ENCODE data around the gene TAL1. TPM values are rescaled to one million over a fixed set of nuclear protein-coding genes. Genes with fewer than 3 reads are reported as not detected.
"Not testable (repeated sequence)": the region's sequence is repeated elsewhere in the genome, so short reads cannot be mapped to it uniquely, and the experiment has no call there.

TAL1 gene
- total and polyA plus RNA-seq, 2 experiments from 2014 or later = not detected

GRCh38 chr1:47276850-47277249 lies 44.8 kb upstream of the TAL1 start:
- Mint-ChIP-seq H3K4me1 (no peaks in the 10 kb centered on the region), H3K27me3 (ENCODE audit: insufficient read depth, low read depth, poor library complexity) (no peaks in the 10 kb centered on the region), H3K4me3 (no peak overlapping the region), H3K36me3 (ENCODE audit: low read depth) (peaks cover 39% of the 10 kb centered on the region), H3K9me3 (no peaks in the 10 kb centered on the region), H3K27ac (no peak overlapping the region)
- DNase-seq (ENCODE audit: low spot score) (no peak), ATAC-seq (no peak)
- H3K36me3 ChIP-seq (ENCODE audit: insufficient read depth) = peaks cover 46% of the 10 kb centered on the region
- no peak overlapping the region for H3K27ac ChIP-seq (ENCODE audit: low read depth)
- no peaks in the 10 kb centered on the region for H3K27me3 ChIP-seq (ENCODE audit: insufficient read depth)
- H3K4me3 ChIP-seq = no peak overlapping the region
- peaks cover 34% of the 10 kb centered on the region for H3K79me2 ChIP-seq (replicated peaks; ENCODE audit: insufficient read depth)
- no peaks in the 10 kb centered on the region for H3F3A ChIP-seq (replicated peaks; ENCODE audit: low read depth)
- no peaks in the 10 kb centered on the region for H3K4me1 ChIP-seq (ENCODE audit: insufficient read depth)
- peaks cover 29% of the 10 kb centered on the region for H4K20me1 ChIP-seq (replicated peaks; ENCODE audit: insufficient read depth)
- no peak overlapping the region for H2AFZ ChIP-seq
- no peaks in the 10 kb centered on the region for H3K9me2 ChIP-seq (ENCODE audit: insufficient read depth)
- H3K4me2 ChIP-seq = no peak overlapping the region
- TF ChIP-seq JUNB (IDR thresholded peaks at IDR 0.05; ENCODE audit: unreplicated experiment) (no peak), ZNF331 (CRISPR knock-in tag; IDR thresholded peaks at IDR 0.05; ENCODE audit: low read depth) (no peak), NANOG (IDR thresholded peaks at IDR 0.05; ENCODE audit: borderline replicate concordance) (no peak), EZH2 (IDR thresholded peaks at IDR 0.05; ENCODE audit: low read depth, unreplicated experiment) (no peak), CREB1 (CRISPR knock-in tag; IDR thresholded peaks at IDR 0.05; ENCODE audit: low read depth) (no peak), POLR2AphosphoS5 (IDR thresholded peaks at IDR 0.05; ENCODE audit: low read depth) (no peak), STAT1 (IDR thresholded peaks at IDR 0.05; ENCODE audit: unreplicated experiment) (no peak)
- TF ChIP-seq, protein P1, sequence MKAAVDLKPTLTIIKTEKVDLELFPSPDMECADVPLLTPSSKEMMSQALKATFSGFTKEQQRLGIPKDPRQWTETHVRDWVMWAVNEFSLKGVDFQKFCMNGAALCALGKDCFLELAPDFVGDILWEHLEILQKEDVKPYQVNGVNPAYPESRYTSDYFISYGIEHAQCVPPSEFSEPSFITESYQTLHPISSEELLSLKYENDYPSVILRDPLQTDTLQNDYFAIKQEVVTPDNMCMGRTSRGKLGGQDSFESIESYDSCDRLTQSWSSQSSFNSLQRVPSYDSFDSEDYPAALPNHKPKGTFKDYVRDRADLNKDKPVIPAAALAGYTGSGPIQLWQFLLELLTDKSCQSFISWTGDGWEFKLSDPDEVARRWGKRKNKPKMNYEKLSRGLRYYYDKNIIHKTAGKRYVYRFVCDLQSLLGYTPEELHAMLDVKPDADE (IDR thresholded peaks at IDR 0.05) = no peak
- TF ChIP-seq, protein P2, sequence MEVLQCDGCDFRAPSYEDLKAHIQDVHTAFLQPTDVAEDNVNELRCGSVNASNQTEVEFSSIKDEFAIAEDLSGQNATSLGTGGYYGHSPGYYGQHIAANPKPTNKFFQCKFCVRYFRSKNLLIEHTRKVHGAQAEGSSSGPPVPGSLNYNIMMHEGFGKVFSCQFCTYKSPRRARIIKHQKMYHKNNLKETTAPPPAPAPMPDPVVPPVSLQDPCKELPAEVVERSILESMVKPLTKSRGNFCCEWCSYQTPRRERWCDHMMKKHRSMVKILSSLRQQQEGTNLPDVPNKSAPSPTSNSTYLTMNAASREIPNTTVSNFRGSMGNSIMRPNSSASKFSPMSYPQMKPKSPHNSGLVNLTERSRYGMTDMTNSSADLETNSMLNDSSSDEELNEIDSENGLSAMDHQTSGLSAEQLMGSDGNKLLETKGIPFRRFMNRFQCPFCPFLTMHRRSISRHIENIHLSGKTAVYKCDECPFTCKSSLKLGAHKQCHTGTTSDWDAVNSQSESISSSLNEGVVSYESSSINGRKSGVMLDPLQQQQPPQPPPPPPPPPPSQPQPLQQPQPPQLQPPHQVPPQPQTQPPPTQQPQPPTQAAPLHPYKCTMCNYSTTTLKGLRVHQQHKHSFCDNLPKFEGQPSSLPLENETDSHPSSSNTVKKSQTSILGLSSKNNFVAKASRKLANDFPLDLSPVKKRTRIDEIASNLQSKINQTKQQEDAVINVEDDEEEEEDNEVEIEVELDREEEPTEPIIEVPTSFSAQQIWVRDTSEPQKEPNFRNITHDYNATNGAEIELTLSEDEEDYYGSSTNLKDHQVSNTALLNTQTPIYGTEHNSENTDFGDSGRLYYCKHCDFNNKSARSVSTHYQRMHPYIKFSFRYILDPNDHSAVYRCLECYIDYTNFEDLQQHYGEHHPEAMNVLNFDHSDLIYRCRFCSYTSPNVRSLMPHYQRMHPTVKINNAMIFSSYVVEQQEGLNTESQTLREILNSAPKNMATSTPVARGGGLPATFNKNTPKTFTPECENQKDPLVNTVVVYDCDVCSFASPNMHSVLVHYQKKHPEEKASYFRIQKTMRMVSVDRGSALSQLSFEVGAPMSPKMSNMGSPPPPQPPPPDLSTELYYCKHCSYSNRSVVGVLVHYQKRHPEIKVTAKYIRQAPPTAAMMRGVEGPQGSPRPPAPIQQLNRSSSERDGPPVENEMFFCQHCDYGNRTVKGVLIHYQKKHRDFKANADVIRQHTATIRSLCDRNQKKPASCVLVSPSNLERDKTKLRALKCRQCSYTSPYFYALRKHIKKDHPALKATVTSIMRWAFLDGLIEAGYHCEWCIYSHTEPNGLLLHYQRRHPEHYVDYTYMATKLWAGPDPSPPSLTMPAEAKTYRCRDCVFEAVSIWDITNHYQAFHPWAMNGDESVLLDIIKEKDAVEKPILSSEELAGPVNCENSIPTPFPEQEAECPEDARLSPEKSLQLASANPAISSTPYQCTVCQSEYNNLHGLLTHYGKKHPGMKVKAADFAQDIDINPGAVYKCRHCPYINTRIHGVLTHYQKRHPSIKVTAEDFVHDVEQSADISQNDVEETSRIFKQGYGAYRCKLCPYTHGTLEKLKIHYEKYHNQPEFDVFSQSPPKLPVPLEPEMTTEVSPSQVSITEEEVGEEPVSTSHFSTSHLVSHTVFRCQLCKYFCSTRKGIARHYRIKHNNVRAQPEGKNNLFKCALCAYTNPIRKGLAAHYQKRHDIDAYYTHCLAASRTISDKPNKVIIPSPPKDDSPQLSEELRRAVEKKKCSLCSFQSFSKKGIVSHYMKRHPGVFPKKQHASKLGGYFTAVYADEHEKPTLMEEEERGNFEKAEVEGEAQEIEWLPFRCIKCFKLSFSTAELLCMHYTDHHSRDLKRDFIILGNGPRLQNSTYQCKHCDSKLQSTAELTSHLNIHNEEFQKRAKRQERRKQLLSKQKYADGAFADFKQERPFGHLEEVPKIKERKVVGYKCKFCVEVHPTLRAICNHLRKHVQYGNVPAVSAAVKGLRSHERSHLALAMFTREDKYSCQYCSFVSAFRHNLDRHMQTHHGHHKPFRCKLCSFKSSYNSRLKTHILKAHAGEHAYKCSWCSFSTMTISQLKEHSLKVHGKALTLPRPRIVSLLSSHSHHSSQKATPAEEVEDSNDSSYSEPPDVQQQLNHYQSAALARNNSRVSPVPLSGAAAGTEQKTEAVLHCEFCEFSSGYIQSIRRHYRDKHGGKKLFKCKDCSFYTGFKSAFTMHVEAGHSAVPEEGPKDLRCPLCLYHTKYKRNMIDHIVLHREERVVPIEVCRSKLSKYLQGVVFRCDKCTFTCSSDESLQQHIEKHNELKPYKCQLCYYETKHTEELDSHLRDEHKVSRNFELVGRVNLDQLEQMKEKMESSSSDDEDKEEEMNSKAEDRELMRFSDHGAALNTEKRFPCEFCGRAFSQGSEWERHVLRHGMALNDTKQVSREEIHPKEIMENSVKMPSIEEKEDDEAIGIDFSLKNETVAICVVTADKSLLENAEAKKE (CRISPR knock-in tag; IDR thresholded peaks at IDR 0.05) = no peak

DNA sequence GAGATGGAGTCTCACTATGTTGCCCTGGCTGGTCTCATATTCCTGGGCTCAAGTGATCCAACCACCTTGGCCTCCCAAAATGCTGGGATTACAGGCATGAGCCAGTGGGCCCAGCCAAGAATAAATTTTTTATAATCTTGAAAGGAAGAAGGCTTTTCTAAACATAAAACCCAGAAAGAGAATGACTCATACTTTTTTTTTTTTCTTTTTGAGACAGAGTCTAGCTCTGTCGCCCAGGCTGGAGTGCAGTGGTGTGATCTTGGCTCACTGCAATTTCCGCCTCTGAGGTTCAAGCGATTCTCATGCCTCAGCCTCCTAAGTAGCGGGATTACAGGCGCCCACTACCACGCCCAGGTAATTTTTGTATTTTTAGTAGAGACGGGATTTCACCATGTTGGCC lies 43.8 kb upstream of the TAL1 start:
- H2AFZ ChIP-seq; H3K4me1 Mint-ChIP-seq; H3K27me3 ChIP-seq (ENCODE audit: insufficient read depth); H3K9me2 ChIP-seq (ENCODE audit: insufficient read depth); H3K4me3 ChIP-seq; DNase-seq (ENCODE audit: low spot score); H3K9me3 Mint-ChIP-seq; H3K27ac ChIP-seq (ENCODE audit: low read depth); H3K4me1 ChIP-seq (ENCODE audit: insufficient read depth); H3K27ac Mint-ChIP-seq; H3K27me3 Mint-ChIP-seq (ENCODE audit: insufficient read depth, low read depth, poor library complexity); H3F3A ChIP-seq (replicated peaks; ENCODE audit: low read depth); H3K4me3 Mint-ChIP-seq; ATAC-seq; H3K4me2 ChIP-seq: not testable (repeated sequence)
- H3K36me3 Mint-ChIP-seq (ENCODE audit: low read depth) = peaks cover 37% of the 10 kb centered on the region
- Histone ChIP-seq H4K20me1 (replicated peaks; ENCODE audit: insufficient read depth) (peaks cover 34% of the 10 kb centered on the region), H3K36me3 (ENCODE audit: insufficient read depth) (peaks cover 41% of the 10 kb centered on the region), H3K79me2 (replicated peaks; ENCODE audit: insufficient read depth) (peaks cover 34% of the 10 kb centered on the region)

GRCh38 chr1:47265529-47265928 lies 33.5 kb upstream of the TAL1 start:
- H3K36me3 Mint-ChIP-seq (ENCODE audit: low read depth) = peaks cover 60% of the 10 kb centered on the region
- not testable (repeated sequence) for H3K27ac Mint-ChIP-seq; H3K9me3 Mint-ChIP-seq; H3K4me3 Mint-ChIP-seq; H3K4me3 ChIP-seq; H3K4me2 ChIP-seq; H3K27ac ChIP-seq (ENCODE audit: low read depth); H3K79me2 ChIP-seq (replicated peaks; ENCODE audit: insufficient read depth); H3K9me2 ChIP-seq (ENCODE audit: insufficient read depth); H3F3A ChIP-seq (replicated peaks; ENCODE audit: low read depth); H3K27me3 Mint-ChIP-seq (ENCODE audit: insufficient read depth, low read depth, poor library complexity); H3K4me1 Mint-ChIP-seq; H2AFZ ChIP-seq; DNase-seq (ENCODE audit: low spot score); ATAC-seq; H3K27me3 ChIP-seq (ENCODE audit: insufficient read depth); H3K4me1 ChIP-seq (ENCODE audit: insufficient read depth)
- Histone ChIP-seq H4K20me1 (replicated peaks; ENCODE audit: insufficient read depth) (peaks cover 18% of the 10 kb centered on the region), H3K36me3 (ENCODE audit: insufficient read depth) (peaks cover 45% of the 10 kb centered on the region)
